Upper lobe of right lung (tissue), 1 donor: Measurements from ENCODE around the gene ZNF664. TPM values are rescaled to one million over a fixed set of nuclear protein-coding genes. Genes with fewer than 3 reads are reported as not detected.
"Not testable (repeated sequence)": the region's sequence is repeated elsewhere in the genome, so short reads cannot be mapped to it uniquely, and the experiment has no call there.

Source experiments
- ATAC-seq: fragments of 200-7000 bp; cut with Tn5 transposase; one replicate; pipeline ENCODE4 v1.9.1; 2020; ENCODE audit warnings: mild to moderate bottlenecking, moderate library complexity
- DNase-seq: peaks from one replicate; pipeline ENCODE4 v3.0.0-alpha.2; 2020
- H3K27ac ChIP-seq: fragments of 200-600 bp; one replicate; pipeline ENCODE4 v1.8.0; 2022
- H3K27me3 ChIP-seq: fragments of 200-600 bp; one replicate; pipeline ENCODE4 v1.8.0; 2022; ENCODE audit warnings: mild to moderate bottlenecking
- H3K36me3 ChIP-seq: fragments of 200-600 bp; one replicate; pipeline ENCODE4 v1.8.0; 2022
- H3K4me1 ChIP-seq: fragments of 200-600 bp; one replicate; pipeline ENCODE4 v1.8.0; 2022
- H3K4me3 ChIP-seq: fragments of 200-600 bp; one replicate; pipeline ENCODE4 v1.8.0; 2022; ENCODE audit warnings: mild to moderate bottlenecking
- H3K9me3 ChIP-seq: fragments of 200-600 bp; one replicate; pipeline ENCODE4 v1.8.0; 2022
- CTCF ChIP-seq: fragments of 200-600 bp; IDR thresholded peaks from one replicate; pipeline ENCODE4 v1.8.0; 2022; ENCODE audit warnings: antibody characterized with exemption
- intact Hi-C: fragments of 100-400 bp; cut with DNase I; formaldehyde crosslinking; loops from one replicate; pipeline ENCODE4 v1.11.0; 2022
- total RNA-seq: library from RNA; stranded (reverse); fragmentation: NEBNext Ultra II Directional; extraction: Animal tissue kit (Norgen Biotek cat#: 25700); gene quantifications from one replicate; pipeline ENCODE4 v1.2.1, GENCODE V29; 2021
- donor health status: DM: no; HTN: yes; CAD: no; lungs with severe emphysema.

The ZNF664 gene
- total RNA-seq, 1 donor from 2014 or later, result 92.3 TPM

GRCh38 chr12:123942911-123943648 is 29.9 kb upstream of the ZNF664 start:
- Histone ChIP-seq H3K36me3 (peaks cover 43% of the 10 kb centered on the region), H3K4me1 (peaks cover 19% of the 10 kb centered on the region), H3K27ac (no peak overlapping the region), H3K27me3 (no peaks in the 10 kb centered on the region), H3K9me3 (no peaks in the 10 kb centered on the region), H3K4me3 (no peak overlapping the region)
- no peak for DNase-seq
- no peak for ATAC-seq
- intact Hi-C loops, result no loop called here
- no peak for TF ChIP-seq CTCF

DNA sequence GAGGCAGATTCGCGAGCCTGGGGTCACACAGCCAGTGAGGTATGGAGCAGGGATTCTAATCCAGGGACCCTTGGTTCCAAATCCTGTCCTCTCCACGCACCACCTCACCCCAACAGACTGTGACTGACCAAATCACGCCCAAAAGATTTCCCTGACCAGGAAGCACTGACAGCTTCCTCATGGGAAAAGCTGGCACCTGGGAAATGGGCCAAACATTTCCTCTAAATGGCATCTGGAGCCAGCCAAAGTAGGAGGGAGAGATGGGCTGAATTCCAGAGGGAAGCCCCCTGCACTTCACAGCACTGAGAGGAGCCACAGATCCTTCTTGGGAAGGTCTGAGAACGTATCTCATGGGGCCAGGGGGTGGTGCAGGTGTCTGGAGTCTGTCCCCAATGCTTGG is 29.2 kb upstream of the ZNF664 start:
- DNase-seq (no peak), ATAC-seq (no peak)
- intact Hi-C loops, result no loop called here
- H3K4me1 ChIP-seq, result peaks cover 13% of the 10 kb centered on the region
- H3K36me3 ChIP-seq, result peaks cover 43% of the 10 kb centered on the region
- no peak overlapping the region for H3K27ac ChIP-seq
- no peaks in the 10 kb centered on the region for H3K9me3 ChIP-seq
- H3K4me3 ChIP-seq, result no peak overlapping the region
- no peak for TF ChIP-seq CTCF
- no peaks in the 10 kb centered on the region for H3K27me3 ChIP-seq

- Histone ChIP-seq H3K4me3 (no peak overlapping the region), H3K27ac (no peak overlapping the region), H3K27me3 (no peaks in the 10 kb centered on the region), H3K9me3 (no peaks in the 10 kb centered on the region), H3K4me1 (peaks cover 13% of the 10 kb centered on the region), H3K36me3 (peaks cover 43% of the 10 kb centered on the region)
- intact Hi-C loops, result no loop called here
- no peak for ATAC-seq
- DNase-seq, result no peak
- no peak for TF ChIP-seq CTCF
Measured at GRCh38 chr12:123944696-123945095, 28.3 kb upstream of the ZNF664 start.

DNA sequence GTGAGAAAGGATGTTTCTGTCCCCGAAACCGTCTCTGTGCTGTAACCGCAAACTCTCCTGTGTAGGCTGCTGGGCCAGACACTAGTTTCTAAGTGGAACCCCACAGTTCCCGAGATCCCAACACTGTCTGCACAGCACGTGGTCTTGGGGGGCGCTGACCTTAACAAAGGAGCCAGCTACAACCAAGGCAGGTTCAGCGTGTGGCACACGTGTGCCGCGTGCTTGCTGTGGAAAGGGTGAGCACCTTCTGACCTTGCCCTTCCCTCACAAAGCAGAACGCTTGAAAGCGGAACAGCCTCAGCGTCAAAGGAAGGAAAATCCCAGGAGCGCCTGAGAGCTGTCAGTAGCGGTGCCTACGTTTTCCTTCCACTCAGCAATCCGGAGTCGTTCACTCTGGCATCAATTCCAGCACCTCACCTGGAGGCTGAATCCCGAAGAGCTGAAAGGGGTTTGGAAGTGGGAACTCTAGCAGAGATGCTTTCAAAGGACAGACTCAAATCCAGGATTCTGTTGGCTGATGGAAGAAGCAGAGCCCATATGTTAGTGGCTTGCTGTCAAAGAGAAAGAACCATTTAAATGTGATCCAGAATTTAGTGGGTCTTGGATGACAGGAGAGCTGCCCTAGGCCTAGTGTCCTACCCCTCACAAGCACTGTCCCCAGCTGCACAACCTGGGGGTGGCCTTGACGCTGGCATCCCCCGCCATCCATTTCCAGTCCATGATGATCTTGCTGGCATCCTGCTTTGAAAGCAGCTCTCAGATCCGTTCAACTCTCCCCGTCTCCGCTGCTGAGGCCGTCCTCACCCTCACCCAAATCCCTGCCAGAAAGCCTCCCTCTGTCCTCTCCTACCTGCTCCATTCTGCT is 27.5 kb upstream of the ZNF664 start:
- H3K36me3 ChIP-seq, result peaks cover 37% of the 10 kb centered on the region
- H3K27ac ChIP-seq, result peak overlapping the region; percentile 44
- TF ChIP-seq CTCF, result no peak
- H3K4me1 ChIP-seq, result peaks cover 13% of the 10 kb centered on the region
- ATAC-seq, result no peak
- intact Hi-C loops, result no loop called here
- DNase-seq, result no peak
- no peak overlapping the region for H3K4me3 ChIP-seq
- H3K27me3 ChIP-seq, result no peaks in the 10 kb centered on the region
- H3K9me3 ChIP-seq, result no peaks in the 10 kb centered on the region

- H3K4me1 ChIP-seq, result peaks cover 13% of the 10 kb centered on the region
- no peak overlapping the region for H3K4me3 ChIP-seq
- peak overlapping the region; percentile 44 for H3K27ac ChIP-seq
- intact Hi-C loops, result no loop called here
- TF ChIP-seq CTCF, result no peak
- no peaks in the 10 kb centered on the region for H3K27me3 ChIP-seq
- peaks cover 32% of the 10 kb centered on the region for H3K36me3 ChIP-seq
- ATAC-seq, result peak; percentile 42
- no peaks in the 10 kb centered on the region for H3K9me3 ChIP-seq
- no peak for DNase-seq
Measured at GRCh38 chr12:123946152-123946515, 26.9 kb upstream of the ZNF664 start.

- ATAC-seq (peak; percentile 76), DNase-seq (peak; percentile 79)
- H3K4me3 ChIP-seq, H3K27me3 ChIP-seq, H3K9me3 ChIP-seq, intact Hi-C loops: not testable (repeated sequence)
- Histone ChIP-seq H3K4me1 (peaks cover 18% of the 10 kb centered on the region), H3K27ac (peak overlapping the region; percentile 44), H3K36me3 (peaks cover 27% of the 10 kb centered on the region)
Measured at GRCh38 chr12:123946516-123947505, 26.2 kb upstream of the ZNF664 start.

DNA sequence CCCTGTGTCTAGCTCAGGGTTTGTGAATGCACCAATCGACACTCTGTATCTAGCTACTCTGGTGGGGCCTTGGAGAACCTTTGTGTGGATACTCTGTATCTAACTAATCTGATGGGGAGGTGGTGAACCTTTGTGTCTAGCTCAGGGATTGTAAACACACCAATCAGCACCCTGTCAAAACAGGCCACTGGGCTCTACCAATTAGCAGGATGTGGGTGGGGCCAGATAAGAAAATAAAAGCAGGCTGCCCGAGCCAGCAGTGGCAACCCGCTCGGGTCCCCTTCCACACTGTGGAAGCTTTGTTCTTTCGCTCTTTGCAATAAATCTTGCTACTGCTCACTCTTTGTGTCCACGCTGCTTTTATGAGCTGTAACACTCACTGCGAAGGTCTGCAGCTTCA is 25.5 kb upstream of the ZNF664 start:
- H3K27ac ChIP-seq, intact Hi-C loops: not testable (repeated sequence)
- peaks cover 20% of the 10 kb centered on the region for H3K36me3 ChIP-seq

More for the DNA sequence above, 25.5 kb upstream of the ZNF664 start:
- not testable (repeated sequence) for H3K27me3 ChIP-seq, ATAC-seq, H3K9me3 ChIP-seq, DNase-seq, H3K4me3 ChIP-seq
- peaks cover 19% of the 10 kb centered on the region for H3K4me1 ChIP-seq
